Glutamatergic neuron (in vitro differentiated cells): Measurements from ENCODE around the gene PRCP. TPM values are rescaled to one million over a fixed set of nuclear protein-coding genes. Genes with fewer than 3 reads are reported as not detected.

Source experiments
- DNase-seq: peaks from one replicate; pipeline ENCODE4 v3.0.0; 2022
- H3K27ac Mint-ChIP-seq: one replicate; pipeline ENCODE4 v1.8.0; 2020; ENCODE audit warnings: mild to moderate bottlenecking, mixed read lengths, inconsistent platforms; ENCODE audit not compliant: unreplicated experiment
- H3K27me3 Mint-ChIP-seq: one replicate; pipeline ENCODE4 v1.8.0; 2020; ENCODE audit warnings: mild to moderate bottlenecking, moderate library complexity, mixed read lengths, inconsistent platforms; ENCODE audit not compliant: unreplicated experiment
- H3K36me3 Mint-ChIP-seq: one replicate; pipeline ENCODE4 v1.8.0; 2020; ENCODE audit warnings: mild to moderate bottlenecking, mixed read lengths, inconsistent platforms; ENCODE audit not compliant: unreplicated experiment
- H3K4me1 Mint-ChIP-seq: one replicate; pipeline ENCODE4 v1.8.0; 2020; ENCODE audit warnings: mild to moderate bottlenecking, low read depth, mixed read lengths, inconsistent platforms; ENCODE audit not compliant: unreplicated experiment
- H3K4me3 Mint-ChIP-seq: one replicate; pipeline ENCODE4 v1.8.0; 2020; ENCODE audit warnings: mild to moderate bottlenecking, mixed read lengths, inconsistent platforms; ENCODE audit not compliant: unreplicated experiment
- H3K9me3 Mint-ChIP-seq: one replicate; pipeline ENCODE4 v1.8.0; 2020; ENCODE audit warnings: mild to moderate bottlenecking, moderate library complexity, mixed read lengths, inconsistent platforms; ENCODE audit not compliant: unreplicated experiment
- total RNA-seq: library from RNA; stranded (reverse); fragmentation: NEBNext Ultra II Directional; extraction: Animal tissue kit (Norgen Biotek cat#: 25700); gene quantifications from one replicate; pipeline ENCODE4 v1.2.1, GENCODE V29; 2021; ENCODE audit not compliant: unreplicated experiment
- TF ChIP-seq, protein P1 (sequence below): fragments of 200-600 bp; sonication (generic); IDR thresholded peaks from one replicate; pipeline ENCODE4 v1.5.0; 2021; ENCODE audit not compliant: partially characterized antibody, unreplicated experiment

Gene PRCP
- total RNA-seq, 1 donor from 2014 or later, result 12.3 TPM

DNA sequence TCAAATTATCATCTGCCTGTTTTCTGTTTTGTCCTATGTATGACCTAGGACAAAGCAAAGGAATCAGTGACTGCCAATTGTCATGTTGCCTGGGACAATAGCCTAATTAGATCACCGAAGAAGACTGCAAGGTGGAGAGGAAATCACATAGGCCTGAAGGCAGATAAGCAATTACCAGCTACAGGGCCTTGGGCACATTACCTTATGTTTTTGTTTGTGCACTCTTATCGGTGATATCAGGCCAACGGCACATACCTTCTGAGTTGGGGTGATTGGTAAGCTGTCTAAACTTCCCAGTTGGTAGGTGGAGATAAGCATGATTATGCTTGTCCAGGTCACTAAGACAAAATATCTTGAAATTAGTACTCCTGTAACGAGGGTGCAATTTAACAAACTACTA, 108.5 kb downstream of the PRCP start:
- DNase-seq, result no peak
- Mint-ChIP-seq H3K9me3 (no peaks in the 10 kb centered on the region), H3K4me3 (no peak overlapping the region), H3K4me1 (no peaks in the 10 kb centered on the region), H3K36me3 (no peaks in the 10 kb centered on the region), H3K27me3 (no peaks in the 10 kb centered on the region), H3K27ac (no peak overlapping the region)
- TF ChIP-seq, protein P1, sequence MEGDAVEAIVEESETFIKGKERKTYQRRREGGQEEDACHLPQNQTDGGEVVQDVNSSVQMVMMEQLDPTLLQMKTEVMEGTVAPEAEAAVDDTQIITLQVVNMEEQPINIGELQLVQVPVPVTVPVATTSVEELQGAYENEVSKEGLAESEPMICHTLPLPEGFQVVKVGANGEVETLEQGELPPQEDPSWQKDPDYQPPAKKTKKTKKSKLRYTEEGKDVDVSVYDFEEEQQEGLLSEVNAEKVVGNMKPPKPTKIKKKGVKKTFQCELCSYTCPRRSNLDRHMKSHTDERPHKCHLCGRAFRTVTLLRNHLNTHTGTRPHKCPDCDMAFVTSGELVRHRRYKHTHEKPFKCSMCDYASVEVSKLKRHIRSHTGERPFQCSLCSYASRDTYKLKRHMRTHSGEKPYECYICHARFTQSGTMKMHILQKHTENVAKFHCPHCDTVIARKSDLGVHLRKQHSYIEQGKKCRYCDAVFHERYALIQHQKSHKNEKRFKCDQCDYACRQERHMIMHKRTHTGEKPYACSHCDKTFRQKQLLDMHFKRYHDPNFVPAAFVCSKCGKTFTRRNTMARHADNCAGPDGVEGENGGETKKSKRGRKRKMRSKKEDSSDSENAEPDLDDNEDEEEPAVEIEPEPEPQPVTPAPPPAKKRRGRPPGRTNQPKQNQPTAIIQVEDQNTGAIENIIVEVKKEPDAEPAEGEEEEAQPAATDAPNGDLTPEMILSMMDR, result no peak

DNA sequence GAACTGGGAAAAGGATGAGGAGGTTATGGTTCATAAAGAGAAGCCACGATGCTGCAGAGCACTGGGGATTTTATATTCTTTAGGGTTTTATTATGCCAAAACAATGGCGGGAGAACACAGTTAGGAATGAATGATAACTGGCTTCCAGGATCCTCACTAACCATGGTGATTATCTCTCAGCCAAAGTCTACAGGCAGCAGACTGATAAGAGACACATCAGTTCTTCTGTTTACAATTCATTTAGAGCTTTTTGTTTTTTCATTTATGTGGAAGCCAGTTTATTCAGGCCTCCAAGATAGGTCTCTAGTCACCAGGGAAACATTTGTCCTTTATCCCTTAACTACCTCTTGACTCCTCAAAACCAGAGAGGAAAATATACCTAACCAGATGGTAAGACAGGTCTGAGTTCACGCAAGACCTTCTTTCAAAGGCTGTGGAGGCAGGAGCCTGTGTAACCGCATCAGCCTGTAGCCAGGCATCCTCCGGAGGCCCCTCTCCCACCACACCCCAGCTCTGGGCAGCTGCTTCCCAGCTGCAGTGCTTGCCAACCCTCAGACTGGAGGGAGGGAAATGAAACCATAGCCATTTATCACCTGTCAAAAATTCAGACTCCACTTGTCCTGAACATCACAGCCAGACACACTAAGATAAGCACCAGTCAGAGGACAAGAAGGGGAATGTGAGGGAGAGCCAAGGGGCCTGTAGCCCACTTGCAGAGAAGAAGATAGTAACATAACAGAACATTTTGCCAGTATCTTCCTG, 109.3 kb downstream of the PRCP start:
- no peaks in the 10 kb centered on the region for H3K9me3 Mint-ChIP-seq
- no peaks in the 10 kb centered on the region for H3K27me3 Mint-ChIP-seq
- H3K4me3 Mint-ChIP-seq, result no peak overlapping the region
- no peaks in the 10 kb centered on the region for H3K4me1 Mint-ChIP-seq
- TF ChIP-seq, protein P1, result no peak
- H3K36me3 Mint-ChIP-seq, result no peaks in the 10 kb centered on the region
- H3K27ac Mint-ChIP-seq, result no peak overlapping the region
- no peak for DNase-seq

DNA sequence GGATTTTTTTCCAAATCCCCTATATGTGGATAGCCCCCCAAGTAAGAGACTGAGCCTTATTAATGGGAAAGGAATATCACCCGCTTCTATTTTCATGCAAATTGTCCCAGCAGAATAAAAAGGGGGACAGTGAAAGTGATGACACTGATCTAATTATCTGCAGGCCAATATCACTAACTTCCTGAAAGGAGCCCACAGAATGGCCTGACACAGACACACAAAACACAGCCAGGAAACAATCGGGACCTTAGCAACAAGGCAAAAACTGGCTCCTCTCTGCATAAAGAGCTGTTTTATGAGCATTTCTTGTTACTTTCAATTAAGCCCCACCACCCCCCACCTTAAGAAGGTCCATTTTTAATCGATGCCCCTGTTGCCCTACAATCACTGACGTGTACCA, 112.2 kb downstream of the PRCP start:
- H3K27ac Mint-ChIP-seq, result no peak overlapping the region
- no peak overlapping the region for H3K4me3 Mint-ChIP-seq

DNA sequence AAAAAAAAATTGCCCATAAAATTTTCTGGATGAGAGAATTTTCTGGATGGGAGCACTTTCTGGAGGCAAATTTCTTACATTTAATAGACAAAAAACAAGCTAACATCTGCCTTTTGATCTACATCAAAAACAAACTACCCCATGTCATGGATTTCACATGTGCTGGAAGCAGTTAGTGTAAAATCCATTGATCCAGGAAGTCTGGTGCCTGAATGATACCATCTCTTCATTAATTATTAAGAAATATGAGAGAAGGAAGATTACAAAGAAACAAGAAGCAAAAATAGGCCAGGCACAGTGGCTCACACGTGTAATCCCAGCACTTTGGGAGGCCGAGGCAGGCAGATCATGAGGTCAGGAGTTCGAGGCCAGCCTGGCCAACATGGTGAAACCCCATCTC, 113.4 kb downstream of the PRCP start:
- H3K27me3 Mint-ChIP-seq, result no peaks in the 10 kb centered on the region
- no peak overlapping the region for H3K27ac Mint-ChIP-seq
- DNase-seq, result no peak
- TF ChIP-seq, protein P1, result no peak
- no peaks in the 10 kb centered on the region for H3K9me3 Mint-ChIP-seq
- H3K36me3 Mint-ChIP-seq, result peaks cover 5% of the 10 kb centered on the region
- no peaks in the 10 kb centered on the region for H3K4me1 Mint-ChIP-seq
- no peak overlapping the region for H3K4me3 Mint-ChIP-seq

More for the DNA sequence above, 112.2 kb downstream of the PRCP start:
- DNase-seq, result no peak
- Mint-ChIP-seq H3K4me1 (no peaks in the 10 kb centered on the region), H3K36me3 (no peaks in the 10 kb centered on the region), H3K27me3 (no peaks in the 10 kb centered on the region), H3K9me3 (no peaks in the 10 kb centered on the region)
- TF ChIP-seq, protein P1, result no peak

DNA sequence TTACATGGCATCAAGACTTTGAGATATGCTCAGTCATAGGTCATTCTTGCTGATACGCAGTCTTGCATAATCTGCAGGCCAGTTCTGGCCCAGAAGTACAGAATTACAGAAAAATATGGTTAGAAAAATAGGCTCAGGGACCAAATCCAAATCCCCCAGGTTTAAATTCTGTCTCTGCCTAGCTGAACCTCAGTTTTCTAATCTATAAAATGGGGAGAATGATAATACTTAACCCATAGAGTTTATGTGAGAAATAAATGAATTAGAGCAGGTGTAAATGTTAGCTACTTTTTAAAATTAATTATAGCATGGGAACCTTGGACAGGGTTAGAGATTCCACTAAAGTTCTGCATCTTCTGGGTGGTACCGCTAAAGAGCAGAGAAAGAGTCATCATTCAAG, 114.2 kb downstream of the PRCP start:
- no peaks in the 10 kb centered on the region for H3K27me3 Mint-ChIP-seq
- TF ChIP-seq, protein P1, result no peak
- no peak overlapping the region for H3K27ac Mint-ChIP-seq
- no peak overlapping the region for H3K4me3 Mint-ChIP-seq
- no peaks in the 10 kb centered on the region for H3K4me1 Mint-ChIP-seq
- no peaks in the 10 kb centered on the region for H3K9me3 Mint-ChIP-seq
- H3K36me3 Mint-ChIP-seq, result peaks cover 9% of the 10 kb centered on the region
- no peak for DNase-seq
